Heart left ventricle (tissue), 13 donors: ENCODE results near the gene U2SURP.

ENCODE experiments used
- POLR2A ChIP-seq, 2 donors: fragments of 450-650 bp; IDR thresholded peaks; one replicate each; pipeline ENCODE4 v1.6.1; 2017; ENCODE audit warnings: antibody characterized with exemption in 2 of 2, mild to moderate bottlenecking in 2 of 2, moderate library complexity in 2 of 2
- TF ChIP-seq, protein P1 (sequence below), 12 donors: fragments of 200-600 bp; sonication (generic) in 4 of 12; IDR thresholded peaks; one replicate each; pipeline versions ENCODE4 v1.5.0 to v1.8.0; 2018 to 2022; ENCODE audit warnings: antibody characterized with exemption in 12 of 12, mild to moderate bottlenecking in 5 of 12
- donor health status: ischemic (EF 13 %, LVEDD 7.1; RV severe dilation, severe dysfunction).
- donor health status: DM: no; HTN: yes; CAD: no.
- donor health status: DM: no; HTN: no; CAD: no.
- donor health status: ischemic (EF 25% LVEDD 6.9; RV normal size, moderate dysfunction).
- donor health status: ischemic (EF 25% LVEDD 5.7; RV mildly dilated, moderate dysfunction).
- donor health status: ischemic (EF 35%, LVEDD 5.7; RV mildly dilated, moderate dysfunction).
- donor health status: nonischemic (EF 11% LVEDD 7.7; RV severe dilation, severe dysfunction).
- donor health status: DM: yes; HTN: yes; CAD: no.
- donor health status: PGD.
- donor health status: ischemic (EF 29% LVEDD 5.4; RV normal size, mild dysfunction).
- donor health status: nonischemic (EF 23%, LVEDD 6.1; RV moderate dilation, normal function).

GRCh38 chr3:143037867-143038266 is 36.5 kb downstream of the U2SURP start:
- TF ChIP-seq, protein P1, sequence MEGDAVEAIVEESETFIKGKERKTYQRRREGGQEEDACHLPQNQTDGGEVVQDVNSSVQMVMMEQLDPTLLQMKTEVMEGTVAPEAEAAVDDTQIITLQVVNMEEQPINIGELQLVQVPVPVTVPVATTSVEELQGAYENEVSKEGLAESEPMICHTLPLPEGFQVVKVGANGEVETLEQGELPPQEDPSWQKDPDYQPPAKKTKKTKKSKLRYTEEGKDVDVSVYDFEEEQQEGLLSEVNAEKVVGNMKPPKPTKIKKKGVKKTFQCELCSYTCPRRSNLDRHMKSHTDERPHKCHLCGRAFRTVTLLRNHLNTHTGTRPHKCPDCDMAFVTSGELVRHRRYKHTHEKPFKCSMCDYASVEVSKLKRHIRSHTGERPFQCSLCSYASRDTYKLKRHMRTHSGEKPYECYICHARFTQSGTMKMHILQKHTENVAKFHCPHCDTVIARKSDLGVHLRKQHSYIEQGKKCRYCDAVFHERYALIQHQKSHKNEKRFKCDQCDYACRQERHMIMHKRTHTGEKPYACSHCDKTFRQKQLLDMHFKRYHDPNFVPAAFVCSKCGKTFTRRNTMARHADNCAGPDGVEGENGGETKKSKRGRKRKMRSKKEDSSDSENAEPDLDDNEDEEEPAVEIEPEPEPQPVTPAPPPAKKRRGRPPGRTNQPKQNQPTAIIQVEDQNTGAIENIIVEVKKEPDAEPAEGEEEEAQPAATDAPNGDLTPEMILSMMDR (IDR thresholded peaks at IDR 0.05) = peak in 1 of 12 donors; percentile 24
- TF ChIP-seq POLR2A (IDR thresholded peaks at IDR 0.05) = no peak
